ENCODE data around the gene CROT.

DNA sequence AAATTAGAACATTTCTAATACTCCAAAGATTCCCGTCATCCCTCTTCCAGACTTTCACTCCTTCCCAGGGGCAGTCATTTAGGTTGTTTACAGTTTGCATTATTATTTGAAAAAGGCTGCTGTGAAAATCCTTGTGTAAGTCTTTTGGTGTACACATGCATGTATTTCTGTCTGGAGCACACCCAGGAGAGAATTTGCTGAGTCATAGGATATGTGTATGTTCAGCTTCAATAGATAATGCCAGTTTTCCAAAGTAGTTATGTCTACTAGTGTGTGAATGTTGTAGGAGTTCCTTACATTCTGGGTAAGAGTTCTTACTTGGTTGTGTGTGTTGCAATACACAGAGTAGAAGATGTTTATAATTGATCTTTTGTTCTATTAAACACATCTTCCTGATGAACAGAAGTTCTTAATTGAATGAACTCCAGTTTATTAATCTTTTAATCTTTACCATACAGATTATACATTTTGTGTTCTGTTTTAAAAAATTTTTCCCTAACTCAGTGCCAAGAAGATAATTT is 25.3 kb downstream of the CROT start:
- TF ChIP-seq EP300 (IDR thresholded peaks at IDR 0.05): no peak
- TF ChIP-seq, protein P1, sequence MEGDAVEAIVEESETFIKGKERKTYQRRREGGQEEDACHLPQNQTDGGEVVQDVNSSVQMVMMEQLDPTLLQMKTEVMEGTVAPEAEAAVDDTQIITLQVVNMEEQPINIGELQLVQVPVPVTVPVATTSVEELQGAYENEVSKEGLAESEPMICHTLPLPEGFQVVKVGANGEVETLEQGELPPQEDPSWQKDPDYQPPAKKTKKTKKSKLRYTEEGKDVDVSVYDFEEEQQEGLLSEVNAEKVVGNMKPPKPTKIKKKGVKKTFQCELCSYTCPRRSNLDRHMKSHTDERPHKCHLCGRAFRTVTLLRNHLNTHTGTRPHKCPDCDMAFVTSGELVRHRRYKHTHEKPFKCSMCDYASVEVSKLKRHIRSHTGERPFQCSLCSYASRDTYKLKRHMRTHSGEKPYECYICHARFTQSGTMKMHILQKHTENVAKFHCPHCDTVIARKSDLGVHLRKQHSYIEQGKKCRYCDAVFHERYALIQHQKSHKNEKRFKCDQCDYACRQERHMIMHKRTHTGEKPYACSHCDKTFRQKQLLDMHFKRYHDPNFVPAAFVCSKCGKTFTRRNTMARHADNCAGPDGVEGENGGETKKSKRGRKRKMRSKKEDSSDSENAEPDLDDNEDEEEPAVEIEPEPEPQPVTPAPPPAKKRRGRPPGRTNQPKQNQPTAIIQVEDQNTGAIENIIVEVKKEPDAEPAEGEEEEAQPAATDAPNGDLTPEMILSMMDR (IDR thresholded peaks at IDR 0.05): no peak

Measured in gastroesophageal sphincter (tissue), 3 donors.